CD14-positive monocyte (primary cell): Measurements from ENCODE around the gene INPP4B. TPM values are rescaled to one million over a fixed set of nuclear protein-coding genes. Genes with fewer than 3 reads are reported as not detected.

Source experiments
- DNase-seq, 3 donors: peaks; one replicate each; pipeline ENCODE4 v3.0.0-alpha.2; 2011 to 2022
- H2AFZ ChIP-seq: 2 replicates; pipeline ENCODE4 v1.6.0; 2012; ENCODE audit warnings: mild to moderate bottlenecking, low read depth, low read length, inconsistent platforms; ENCODE audit not compliant: insufficient read depth, poor library complexity, severe bottlenecking
- H3K27ac ChIP-seq, 2 donors: 1 replicate in 1 of 2; 2 replicates in 1 of 2; pipeline ENCODE4 v1.5.1; 2012 to 2013; ENCODE audit warnings: low read length in 2 of 2, control low read depth in 1 of 2, inconsistent platforms in 1 of 2, low read depth in 1 of 2, mild to moderate bottlenecking in 1 of 2
- H3K27me3 ChIP-seq, 2 donors: one replicate each; pipeline versions ENCODE4 v1.6.0 to v1.6.1; 2011 to 2013; ENCODE audit warnings: low read length in 2 of 2; ENCODE audit not compliant: control insufficient read depth in 2 of 2, insufficient read depth in 2 of 2
- H3K36me3 ChIP-seq, 2 donors: replicated peaks in 1 of 2; 1 replicate in 1 of 2; 2 replicates in 1 of 2; pipeline versions ENCODE4 v1.5.1 to v1.6.1; 2012 to 2013; ENCODE audit warnings: low read length in 2 of 2, control low read depth in 1 of 2, inconsistent platforms in 1 of 2, mild to moderate bottlenecking in 1 of 2; ENCODE audit not compliant: insufficient read depth in 2 of 2, control insufficient read depth in 1 of 2
- H3K4me1 ChIP-seq, 2 donors: 1 replicate in 1 of 2; 2 replicates in 1 of 2; pipeline versions ENCODE4 v1.5.1 to v1.6.1; 2012 to 2013; ENCODE audit warnings: low read length in 2 of 2, control low read depth in 1 of 2, inconsistent platforms in 1 of 2, mild to moderate bottlenecking in 1 of 2, moderate library complexity in 1 of 2; ENCODE audit not compliant: insufficient read depth in 2 of 2, control insufficient read depth in 1 of 2
- H3K4me2 ChIP-seq: replicated peaks from 2 replicates; pipeline ENCODE3; 2012; ENCODE audit warnings: low read length, moderate library complexity, mild to moderate bottlenecking; ENCODE audit not compliant: poor library complexity, severe bottlenecking; ENCODE audit errors: extremely low read depth
- H3K4me3 ChIP-seq, 3 experiments: fragments of 200-600 bp in 1 of 3; sonication (generic) in 1 of 3; replicated peaks in 1 of 3; 1 replicate in 2 of 3; 2 replicates in 1 of 3; pipeline ENCODE4 v1.5.1; 2011 to 2013; ENCODE audit warnings: low read length in 3 of 3, mild to moderate bottlenecking in 3 of 3, control low read depth in 2 of 3, low read depth in 2 of 3, inconsistent platforms in 1 of 3, moderate library complexity in 1 of 3
- H3K79me2 ChIP-seq: 2 replicates; pipeline ENCODE4 v1.6.0; 2012; ENCODE audit warnings: mild to moderate bottlenecking, control low read depth, inconsistent platforms, low read length, moderate library complexity; ENCODE audit not compliant: insufficient read depth
- H3K9ac ChIP-seq: 2 replicates; pipeline ENCODE4 v1.6.0; 2017; ENCODE audit warnings: low read length, mild to moderate bottlenecking; ENCODE audit not compliant: insufficient read depth, poor library complexity, severe bottlenecking
- H3K9me3 ChIP-seq, 2 donors: replicated peaks in 1 of 2; 1 replicate in 1 of 2; 2 replicates in 1 of 2; pipeline versions ENCODE4 v1.5.1 to v1.6.1; 2012 to 2013; ENCODE audit warnings: low read length in 2 of 2, control low read depth in 1 of 2; ENCODE audit not compliant: control insufficient read depth in 1 of 2, insufficient read depth in 1 of 2
- H4K20me1 ChIP-seq: 2 replicates; pipeline ENCODE4 v1.6.0; 2012; ENCODE audit warnings: mild to moderate bottlenecking, low read length, control low read depth, moderate library complexity; ENCODE audit not compliant: insufficient read depth
- H3K27ac Mint-ChIP-seq, 7 donors: one replicate each; pipeline ENCODE4 v1.8.0; 2020; ENCODE audit warnings: mild to moderate bottlenecking in 7 of 7, mixed read lengths in 7 of 7, moderate library complexity in 6 of 7, inconsistent platforms in 2 of 7
- H3K27me3 Mint-ChIP-seq, 3 donors: one replicate each; pipeline ENCODE4 v1.8.0; 2021 to 2022; ENCODE audit warnings: low read depth in 3 of 3, mild to moderate bottlenecking in 3 of 3, mixed read lengths in 3 of 3, moderate library complexity in 3 of 3, inconsistent platforms in 1 of 3
- H3K36me3 Mint-ChIP-seq, 2 donors: one replicate each; pipeline ENCODE4 v1.8.0; 2020; ENCODE audit warnings: mixed read lengths in 2 of 2, inconsistent platforms in 1 of 2, mild to moderate bottlenecking in 1 of 2
- H3K4me1 Mint-ChIP-seq: one replicate; pipeline ENCODE4 v1.8.0; 2020; ENCODE audit warnings: mild to moderate bottlenecking, mixed read lengths
- H3K4me3 Mint-ChIP-seq, 2 donors: one replicate each; pipeline ENCODE4 v1.8.0; 2020; ENCODE audit warnings: mild to moderate bottlenecking in 2 of 2, mixed read lengths in 2 of 2, moderate library complexity in 1 of 2
- H3K9me3 Mint-ChIP-seq, 7 donors: one replicate each; pipeline ENCODE4 v1.8.0; 2020 to 2022; ENCODE audit warnings: mixed read lengths in 7 of 7, mild to moderate bottlenecking in 6 of 7, moderate library complexity in 6 of 7, inconsistent platforms in 2 of 7
- CTCF ChIP-seq: fragments of 200-600 bp; IDR thresholded peaks from one replicate; pipeline ENCODE4 v1.8.0; 2022; ENCODE audit warnings: antibody characterized with exemption, mild to moderate bottlenecking
- intact Hi-C, 2 donors: fragments of 100-400 bp; cut with micrococcal nuclease; formaldehyde crosslinking; loops; one replicate each; pipeline versions ENCODE4 v1.15.0 to v1.15.1; 2023
- polyA plus RNA-seq, 3 donors: library from polyadenylated mRNA; depleted of rRNA in 1 of 3; unstranded in 2 of 3; stranded (reverse) in 1 of 3; fragments of 300-500 nt in 2 of 3; fragments of >200 nt in 1 of 3; fragmentation: Illumina TruSeq in 2 of 3; gene quantifications; 1 replicate in 2 of 3; 2 replicates in 1 of 3; pipeline ENCODE4 v1.2.3, GENCODE V29; 2012 to 2021

The INPP4B gene
- polyA plus RNA-seq, 3 donors: 0.13 to 0.38 (median 0.22) TPM

GRCh38 chr4:142718981-142719380, 127.1 kb downstream of the INPP4B start:
- no peaks in the 10 kb centered on the region for H3K79me2 ChIP-seq
- H3K4me2 ChIP-seq: no peak overlapping the region
- H2AFZ ChIP-seq: no peak overlapping the region
- H3K4me3 ChIP-seq: no peak overlapping the region
- no peaks in the 10 kb centered on the region for H3K36me3 ChIP-seq
- H3K4me1 ChIP-seq: no peaks in the 10 kb centered on the region
- no peaks in the 10 kb centered on the region for H3K9me3 ChIP-seq
- Mint-ChIP-seq H3K27ac (no peak overlapping the region), H3K4me1 (no peaks in the 10 kb centered on the region), H3K4me3 (no peak overlapping the region), H3K27me3 (no peaks in the 10 kb centered on the region), H3K36me3 (no peaks in the 10 kb centered on the region), H3K9me3 (peaks cover 0 to 1% (median 0%) of the 10 kb centered on the region in 7 donors)
- no peaks in the 10 kb centered on the region for H4K20me1 ChIP-seq
- no peak overlapping the region for H3K9ac ChIP-seq
- no peak overlapping the region for H3K27ac ChIP-seq
- TF ChIP-seq CTCF: no peak
- no peak for DNase-seq
- intact Hi-C loops: no loop called here
- no peaks in the 10 kb centered on the region for H3K27me3 ChIP-seq

GRCh38 chr4:142715727-142716126, 130.4 kb downstream of the INPP4B start:
- H3K9me3 ChIP-seq: no peaks in the 10 kb centered on the region
- H3K9ac ChIP-seq: no peak overlapping the region
- intact Hi-C loops: no loop called here
- no peak overlapping the region for H3K4me3 ChIP-seq
- no peaks in the 10 kb centered on the region for H3K4me1 ChIP-seq
- H3K4me3 Mint-ChIP-seq: no peak overlapping the region
- H3K27ac Mint-ChIP-seq: no peak overlapping the region
- H3K4me1 Mint-ChIP-seq: no peaks in the 10 kb centered on the region
- H3K27me3 Mint-ChIP-seq: no peaks in the 10 kb centered on the region
- H3K36me3 ChIP-seq: no peaks in the 10 kb centered on the region
- TF ChIP-seq CTCF: no peak
- H3K4me2 ChIP-seq: no peak overlapping the region
- no peak overlapping the region for H3K27ac ChIP-seq
- H2AFZ ChIP-seq: no peak overlapping the region
- H3K36me3 Mint-ChIP-seq: no peaks in the 10 kb centered on the region
- H3K27me3 ChIP-seq: no peaks in the 10 kb centered on the region
- no peaks in the 10 kb centered on the region for H4K20me1 ChIP-seq
- DNase-seq: no peak
- peaks cover 0 to 4% (median 1%) of the 10 kb centered on the region in 7 donors for H3K9me3 Mint-ChIP-seq
- no peaks in the 10 kb centered on the region for H3K79me2 ChIP-seq
